ENCODE measurements around the gene BCAP31. TPM values are rescaled to one million over a fixed set of nuclear protein-coding genes. Genes with fewer than 3 reads are reported as not detected.

The BCAP31 gene
- total RNA-seq, 1 donor = 111 TPM

DNA sequence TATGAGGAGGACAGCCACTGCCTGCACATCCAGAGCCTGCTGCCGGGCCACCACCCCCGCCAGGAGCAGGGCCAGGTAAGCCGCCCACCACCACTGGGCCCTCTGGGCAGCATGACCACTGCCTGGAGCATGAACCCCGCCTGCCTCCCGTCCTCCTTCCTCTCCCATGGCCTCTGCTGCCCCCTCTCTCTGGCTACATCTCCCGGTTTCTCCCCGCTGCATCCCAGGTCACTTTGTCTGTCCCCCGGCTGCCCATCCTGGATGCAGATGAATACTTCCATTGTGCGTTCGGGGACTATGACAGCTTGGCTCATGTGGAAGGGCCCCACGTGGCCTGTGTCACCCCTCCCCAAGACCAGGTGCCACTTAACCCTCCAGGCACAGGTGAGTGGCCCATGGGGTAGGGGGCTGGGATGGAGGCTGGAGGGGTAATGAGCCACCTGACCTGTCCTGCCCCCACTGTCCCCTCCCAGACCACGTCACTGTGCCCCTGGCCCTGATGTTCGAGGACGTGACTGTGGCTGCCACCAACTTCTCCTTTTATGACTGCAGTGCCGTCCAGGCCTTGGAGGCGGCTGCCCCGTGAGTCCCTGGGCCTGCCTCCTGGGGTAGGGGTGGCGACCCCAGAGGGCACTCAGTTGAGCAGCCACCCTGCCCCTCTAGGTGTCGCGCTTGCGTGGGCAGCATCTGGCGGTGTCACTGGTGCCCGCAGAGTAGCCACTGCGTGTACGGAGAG is 45.8 kb upstream of the BCAP31 start:
- TF ChIP-seq CTCF (IDR thresholded peaks at IDR 0.05; ENCODE audit: insufficient read depth, low read length) = no peak
- no peak overlapping the region for H3K4me3 ChIP-seq (ENCODE audit: low read depth, low read length)
- no peak for DNase-seq (ENCODE audit: low read depth)

DNA sequence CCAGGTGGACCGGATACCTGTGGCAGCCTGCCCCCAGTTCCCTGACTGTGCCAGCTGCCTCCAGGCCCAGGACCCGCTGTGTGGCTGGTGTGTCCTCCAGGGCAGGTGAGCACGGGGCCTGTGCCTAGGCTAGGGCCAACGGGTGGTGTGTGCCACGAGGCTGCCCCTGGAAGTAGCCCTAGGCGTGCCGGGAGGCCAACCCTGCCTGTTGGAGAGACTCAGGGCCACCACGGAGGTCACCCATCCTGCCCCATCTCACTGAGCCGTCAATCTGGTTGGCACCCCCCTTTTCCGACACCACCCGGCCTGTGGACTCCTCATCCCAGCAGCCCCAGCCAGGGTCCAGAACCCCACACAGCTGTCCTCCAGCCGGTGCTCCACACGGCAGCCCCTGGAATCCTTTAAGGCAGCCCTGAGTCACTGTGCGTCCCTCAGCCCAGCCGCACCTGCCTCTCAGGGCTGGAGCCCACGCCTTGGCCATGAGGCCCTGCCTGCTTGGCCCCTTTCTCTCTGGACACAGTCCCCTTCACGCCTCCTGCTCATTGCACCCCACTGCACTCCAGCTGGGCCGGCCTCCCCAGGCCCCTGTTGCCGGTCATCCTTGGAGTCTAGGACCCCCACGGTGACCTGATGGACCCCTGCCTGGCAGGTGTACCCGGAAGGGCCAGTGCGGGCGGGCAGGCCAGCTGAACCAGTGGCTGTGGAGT is 45.1 kb upstream of the BCAP31 start:
- no peak for DNase-seq (ENCODE audit: low read depth)
- TF ChIP-seq CTCF (IDR thresholded peaks at IDR 0.05; ENCODE audit: insufficient read depth, low read length) = no peak
- no peak overlapping the region for H3K4me3 ChIP-seq (ENCODE audit: low read depth, low read length)

DNA sequence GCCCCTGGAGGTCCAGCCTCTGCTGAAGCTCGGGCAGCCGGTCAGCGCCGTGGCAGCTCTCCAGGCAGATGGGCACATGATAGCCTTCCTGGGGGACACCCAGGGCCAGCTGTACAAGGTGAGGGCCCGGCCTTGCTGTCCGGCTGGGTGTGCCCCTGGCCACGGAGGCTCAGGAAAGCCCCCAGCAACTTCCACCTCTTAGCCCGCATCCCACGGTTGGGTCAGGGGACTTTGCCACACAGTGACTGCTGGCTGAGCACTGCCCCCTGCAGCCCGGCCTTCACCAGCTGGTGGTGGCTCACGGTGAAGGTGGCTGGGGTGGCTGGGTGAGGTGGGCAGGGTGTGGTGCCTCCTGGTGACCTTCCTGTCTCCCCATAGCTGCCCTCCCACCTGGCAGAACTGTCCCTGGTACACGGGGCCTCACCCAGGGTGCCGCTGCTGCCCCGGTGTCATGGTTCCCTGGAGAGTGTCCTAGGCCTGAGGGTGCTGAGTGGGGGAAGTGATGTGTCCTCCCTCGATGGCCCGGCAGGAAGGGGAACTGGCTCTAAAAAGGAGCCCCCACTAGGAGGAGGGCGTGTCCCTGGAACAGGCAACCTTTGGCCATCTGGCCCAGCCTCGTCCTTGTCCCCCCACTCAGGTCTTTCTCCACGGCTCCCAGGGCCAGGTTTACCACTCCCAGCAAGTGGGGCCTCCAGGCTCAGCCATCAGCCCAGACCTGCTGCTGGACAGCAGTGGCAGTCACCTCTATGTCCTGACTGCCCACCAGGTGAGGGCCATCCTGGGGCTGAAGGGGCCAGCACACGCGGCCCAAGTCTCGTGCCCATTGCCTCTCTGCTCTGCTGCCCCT is 44.3 kb upstream of the BCAP31 start:
- no peak overlapping the region for H3K4me3 ChIP-seq (ENCODE audit: low read depth, low read length)
- no peak for TF ChIP-seq CTCF (IDR thresholded peaks at IDR 0.05; ENCODE audit: insufficient read depth, low read length)
- DNase-seq (ENCODE audit: low read depth) = no peak

DNA sequence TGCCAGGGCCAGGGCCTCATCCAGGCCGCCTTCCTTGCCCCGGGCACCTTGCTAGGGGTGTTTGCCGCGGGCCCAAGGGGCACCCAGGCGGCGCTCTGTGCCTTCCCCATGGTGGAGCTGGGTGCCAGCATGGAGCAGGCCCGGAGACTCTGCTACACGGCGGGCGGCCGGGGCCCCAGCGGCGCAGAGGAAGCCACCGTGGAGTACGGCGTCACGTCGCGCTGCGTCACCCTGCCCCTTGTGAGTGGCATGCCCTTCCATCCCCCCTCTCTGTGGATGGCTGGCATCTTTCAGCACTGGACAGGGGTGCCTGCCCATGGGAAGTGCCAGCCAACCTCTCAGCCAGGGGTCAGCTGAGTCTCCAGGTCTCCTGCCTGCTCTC is 43.5 kb upstream of the BCAP31 start:
- no peak for DNase-seq (ENCODE audit: low read depth)
- no peak overlapping the region for H3K4me3 ChIP-seq (ENCODE audit: low read depth, low read length)
- TF ChIP-seq CTCF (IDR thresholded peaks at IDR 0.05; ENCODE audit: insufficient read depth, low read length) = no peak

- TF ChIP-seq CTCF (IDR thresholded peaks at IDR 0.05; ENCODE audit: insufficient read depth, low read length) = no peak
- DNase-seq (ENCODE audit: low read depth) = no peak
- no peak overlapping the region for H3K4me3 ChIP-seq (ENCODE audit: low read depth, low read length)
Measured at GRCh38 chrX:153766871-153767673, 42.9 kb upstream of the BCAP31 start.
